ENCODE data around the gene FCHO1.
"Not testable (repeated sequence)": the region's sequence is repeated elsewhere in the genome, so short reads cannot be mapped to it uniquely, and the experiment has no call there.

FCHO1 gene

DNA sequence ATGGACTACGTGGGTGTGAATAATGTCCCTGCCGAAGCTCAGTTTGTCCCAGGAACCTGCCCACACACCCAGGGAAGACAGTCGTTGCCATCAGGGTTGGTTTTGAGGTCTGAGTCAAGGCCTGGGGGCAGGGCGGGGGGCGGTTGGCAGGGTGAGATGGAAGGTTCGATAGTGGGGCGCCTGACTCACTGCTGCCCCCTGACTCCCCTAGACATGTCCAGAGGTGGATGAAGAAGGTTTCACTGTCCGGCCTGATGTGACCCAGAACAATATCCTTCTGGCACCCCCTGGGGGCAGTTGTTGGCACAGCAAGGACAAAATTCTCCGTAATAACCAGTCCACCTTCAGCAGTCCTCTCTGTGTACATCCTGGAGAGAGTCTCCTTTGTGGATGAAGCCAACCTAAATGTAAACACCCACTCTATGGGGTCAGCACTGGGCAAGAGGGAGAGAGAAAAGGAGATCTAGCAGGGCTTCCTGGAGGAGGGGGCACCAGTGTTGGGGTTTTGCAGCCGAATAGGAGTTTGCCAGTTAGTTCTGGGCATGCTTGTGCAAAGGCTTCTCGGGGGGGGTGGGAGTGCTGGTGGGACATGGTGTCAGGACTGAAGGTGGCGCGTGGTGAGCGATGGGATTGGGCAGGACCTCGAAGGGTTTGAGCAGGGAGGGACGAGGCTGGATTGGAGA is 24.1 kb downstream of the FCHO1 start:
- Histone ChIP-seq H3K9me3 (replicated peaks in 1 of 11) (no peaks in the 10 kb centered on the region), H4K20me1 (peaks cover 0 to 56% (median 9%) of the 10 kb centered on the region in 11 experiments; a peak in 10 of 22 replicates), H3K4me1 (peaks cover 20 to 34% (median 25%) of the 10 kb centered on the region in 10 experiments), H3K4me3 (no peak overlapping the region), H3K27ac (0 out of 22 replicates have a peak overlapping the region, but pooled peaks of 2 of the 11 experiments have one; percentile 5 to 47), H3K9ac (peak overlapping the region in 2 of 11 experiments; percentile 33 to 37; a peak in 1 of 22 replicates), H3K4me2 (0 out of 22 replicates have a peak overlapping the region, but pooled peaks of 1 of the 11 experiments have one; percentile 29), H3K36me3 (peaks cover 44 to 79% (median 63%) of the 10 kb centered on the region in 11 experiments), H3K27me3 (no peaks in the 10 kb centered on the region)
- TF ChIP-seq Cebpa-rat (IDR thresholded peaks at IDR 0.05), result no peak

DNA sequence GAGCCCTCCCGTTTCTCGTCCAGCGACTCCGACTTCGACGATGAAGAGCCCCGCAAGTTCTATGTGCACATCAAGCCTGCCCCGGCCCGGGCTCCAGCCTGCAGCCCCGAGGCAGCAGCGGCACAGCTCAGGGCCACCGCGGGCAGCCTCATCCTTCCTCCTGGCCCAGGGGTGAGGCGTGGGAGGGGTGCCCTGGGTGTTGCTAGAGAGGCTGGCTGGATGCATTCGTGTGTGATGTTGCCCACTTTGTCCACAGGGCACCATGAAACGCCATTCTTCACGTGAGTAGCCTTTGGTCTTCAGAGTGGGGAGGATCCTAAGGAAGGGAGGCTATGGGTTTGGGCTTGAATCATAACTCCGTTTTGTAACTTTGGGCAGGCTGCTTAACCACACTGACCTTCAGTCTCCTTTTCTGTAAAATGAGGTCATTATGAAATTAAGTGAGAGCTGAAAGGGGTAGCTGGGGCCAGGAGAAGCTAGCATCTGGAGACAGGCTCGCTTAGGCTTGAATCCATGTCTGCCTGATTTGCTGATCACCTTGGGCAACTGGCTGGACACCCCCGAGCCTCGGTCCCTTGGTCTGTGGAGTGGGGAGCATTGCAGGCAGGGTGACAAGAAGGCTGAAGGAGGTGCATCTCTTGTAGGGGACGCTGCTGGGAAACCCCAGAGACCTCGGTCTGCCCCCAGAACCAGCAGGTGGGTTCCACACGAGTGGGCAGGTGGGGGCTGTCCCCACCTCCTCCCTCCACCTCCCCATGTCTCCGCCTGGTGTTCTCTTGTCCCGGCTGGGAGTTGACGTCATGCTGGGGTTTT is 24.9 kb downstream of the FCHO1 start:
- peak overlapping the region in 8 of 11 experiments; percentile 1 to 48 (median 30); a peak in 8 of 22 replicates for H3K27ac ChIP-seq
- peak overlapping the region in 9 of 11 experiments; percentile 26 to 58 (median 48); a peak in 14 of 22 replicates for H3K4me2 ChIP-seq
- no peak overlapping the region for H3K4me3 ChIP-seq

GRCh38 chr19:17777840-17778239 is 26.6 kb downstream of the FCHO1 start:
- H4K20me1 ChIP-seq, result peaks cover 0 to 58% (median 9%) of the 10 kb centered on the region in 11 experiments; a peak in 10 of 22 replicates
- not testable (repeated sequence) for H3K9ac ChIP-seq; H3K27me3 ChIP-seq; H3K4me3 ChIP-seq; H3K9me3 ChIP-seq (replicated peaks in 1 of 11); H3K27ac ChIP-seq; H3K4me2 ChIP-seq
- H3K4me1 ChIP-seq, result peaks cover 20 to 34% (median 25%) of the 10 kb centered on the region in 10 experiments
- peaks cover 35 to 79% (median 61%) of the 10 kb centered on the region in 11 experiments for H3K36me3 ChIP-seq

More for the DNA sequence above, 24.9 kb downstream of the FCHO1 start:
- H3K9ac ChIP-seq, result peak overlapping the region; percentile 11 to 44 (median 22); a peak in 13 of 22 replicates
- H3K4me1 ChIP-seq, result peaks cover 20 to 34% (median 25%) of the 10 kb centered on the region in 10 experiments
- no peak for TF ChIP-seq Cebpa-rat (IDR thresholded peaks at IDR 0.05)
- no peaks in the 10 kb centered on the region for H3K27me3 ChIP-seq
- H3K36me3 ChIP-seq, result peaks cover 36 to 79% (median 60%) of the 10 kb centered on the region in 11 experiments
- H3K9me3 ChIP-seq (replicated peaks in 1 of 11), result no peaks in the 10 kb centered on the region
- peaks cover 0 to 62% (median 9%) of the 10 kb centered on the region in 11 experiments; a peak in 10 of 22 replicates for H4K20me1 ChIP-seq

GRCh38 chr19:17778251-17778967 is 27.1 kb downstream of the FCHO1 start:
- H3K9ac ChIP-seq, result 0 out of 22 replicates have a peak overlapping the region, but pooled peaks of 1 of the 11 experiments have one; percentile 4
- no peak for TF ChIP-seq Cebpa-rat (IDR thresholded peaks at IDR 0.05)
- H4K20me1 ChIP-seq, result peaks cover 0 to 52% (median 9%) of the 10 kb centered on the region in 11 experiments; a peak in 10 of 22 replicates
- H3K4me2 ChIP-seq, result peak overlapping the region in 10 of 11 experiments; percentile 11 to 66 (median 44); a peak in 12 of 22 replicates
- H3K36me3 ChIP-seq, result peaks cover 34 to 78% (median 61%) of the 10 kb centered on the region in 11 experiments
- H3K4me1 ChIP-seq, result peaks cover 20 to 34% (median 25%) of the 10 kb centered on the region in 10 experiments
- H3K4me3 ChIP-seq, result no peak overlapping the region
- H3K27me3 ChIP-seq, result no peaks in the 10 kb centered on the region
- 0 out of 22 replicates have a peak, but pooled peaks cover 0 to 7% (median 0%) of the 10 kb centered on the region in 11 experiments for H3K9me3 ChIP-seq (replicated peaks in 1 of 11)
- peak overlapping the region in 6 of 11 experiments; percentile 3 to 30 (median 19); a peak in 4 of 22 replicates for H3K27ac ChIP-seq

DNA sequence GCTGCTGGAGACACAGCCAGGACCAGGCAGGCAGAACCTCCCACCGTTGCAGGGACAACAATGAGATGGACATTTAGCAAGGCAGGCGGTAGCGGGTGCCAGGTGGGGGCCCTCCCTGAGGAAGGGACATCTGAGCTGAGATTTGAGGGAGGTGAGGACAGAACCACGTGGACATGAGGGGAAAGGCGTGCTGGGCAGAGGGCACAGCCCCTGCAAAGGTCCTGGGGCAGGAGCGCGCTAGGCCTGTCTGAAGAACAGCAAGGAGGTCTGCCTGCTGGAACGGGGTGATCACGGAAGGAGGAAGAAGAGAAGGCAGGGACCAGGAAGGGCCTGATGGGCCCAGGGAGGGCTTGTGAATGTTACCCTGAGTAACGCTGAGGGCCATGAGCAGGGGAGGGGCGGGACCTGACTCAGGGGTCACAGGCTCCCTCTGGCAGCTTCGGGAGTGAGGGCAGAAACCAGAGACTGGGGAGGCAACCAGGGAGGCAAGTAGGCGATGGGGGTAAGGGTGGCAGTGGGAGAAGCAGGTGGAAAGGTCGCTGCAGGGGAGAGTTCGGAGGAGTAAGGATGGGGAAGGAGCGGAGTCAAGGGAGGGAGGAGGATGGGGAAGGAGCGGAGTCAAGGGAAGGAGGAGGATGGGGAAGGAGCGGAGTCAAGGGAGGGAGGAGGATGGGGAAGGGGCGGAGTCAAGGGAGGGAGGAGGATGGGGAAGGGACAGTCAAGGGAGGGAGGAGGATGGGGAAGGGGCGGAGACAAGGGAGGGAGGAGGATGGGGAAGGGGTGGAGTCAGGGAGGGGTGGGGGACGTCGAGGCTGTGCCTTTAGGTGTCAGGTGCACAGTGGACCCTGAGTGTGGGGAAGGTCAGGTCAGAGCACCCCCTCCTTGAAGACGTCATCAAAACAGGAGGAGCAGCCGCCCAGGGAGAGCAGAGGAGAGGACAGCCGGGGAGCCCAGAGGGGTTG is 28.0 kb downstream of the FCHO1 start:
- Histone ChIP-seq H3K27ac (peak overlapping the region in 6 of 11 experiments; percentile 3 to 32 (median 19); a peak in 7 of 22 replicates), H3K4me2 (peak overlapping the region in 10 of 11 experiments; percentile 11 to 66 (median 44); a peak in 14 of 22 replicates), H4K20me1 (peaks cover 0 to 50% (median 9%) of the 10 kb centered on the region in 11 experiments; a peak in 11 of 22 replicates), H3K4me1 (peaks cover 20 to 34% (median 27%) of the 10 kb centered on the region in 10 experiments), H3K36me3 (peaks cover 40 to 78% (median 64%) of the 10 kb centered on the region in 11 experiments), H3K9me3 (replicated peaks in 1 of 11) (0 out of 22 replicates have a peak, but pooled peaks cover 0 to 7% (median 0%) of the 10 kb centered on the region in 11 experiments), H3K27me3 (no peaks in the 10 kb centered on the region), H3K4me3 (no peak overlapping the region), H3K9ac (peak overlapping the region in 1 of 11 experiments; percentile 4; a peak in 1 of 22 replicates)
- no peak for TF ChIP-seq Cebpa-rat (IDR thresholded peaks at IDR 0.05)

DNA sequence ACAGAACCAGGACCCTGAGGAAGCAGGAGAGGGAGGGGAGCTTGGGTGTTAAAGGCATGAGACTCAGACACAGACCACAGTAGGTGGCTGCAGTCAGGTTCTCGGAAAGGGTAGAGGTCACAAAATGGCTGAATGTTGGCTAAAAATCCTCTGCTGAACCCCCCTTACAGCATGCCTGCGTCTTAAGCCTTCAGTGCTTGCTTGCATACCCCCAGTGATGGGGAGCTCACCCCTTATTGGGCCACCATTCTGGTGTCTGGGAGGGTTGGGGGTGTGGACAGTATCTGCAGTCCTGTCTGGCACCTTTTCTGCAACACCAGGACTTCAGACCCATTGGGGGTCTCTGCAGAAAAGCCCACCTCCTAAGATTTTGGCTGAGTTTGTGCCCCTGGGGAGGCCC is 29.5 kb downstream of the FCHO1 start:
- H3K4me2 ChIP-seq, result no peak overlapping the region
- peaks cover 19 to 32% (median 26%) of the 10 kb centered on the region in 10 experiments for H3K4me1 ChIP-seq
- H3K4me3 ChIP-seq, result no peak overlapping the region
- TF ChIP-seq Cebpa-rat (IDR thresholded peaks at IDR 0.05), result no peak
- H3K36me3 ChIP-seq, result peaks cover 37 to 77% (median 66%) of the 10 kb centered on the region in 11 experiments
- no peaks in the 10 kb centered on the region for H3K27me3 ChIP-seq
- H3K9me3 ChIP-seq (replicated peaks in 1 of 11), result 0 out of 22 replicates have a peak, but pooled peaks cover 0 to 7% (median 0%) of the 10 kb centered on the region in 11 experiments
- H3K9ac ChIP-seq, result no peak overlapping the region
- H4K20me1 ChIP-seq, result peaks cover 0 to 40% (median 7%) of the 10 kb centered on the region in 11 experiments; a peak in 13 of 22 replicates
- no peak overlapping the region for H3K27ac ChIP-seq

DNA sequence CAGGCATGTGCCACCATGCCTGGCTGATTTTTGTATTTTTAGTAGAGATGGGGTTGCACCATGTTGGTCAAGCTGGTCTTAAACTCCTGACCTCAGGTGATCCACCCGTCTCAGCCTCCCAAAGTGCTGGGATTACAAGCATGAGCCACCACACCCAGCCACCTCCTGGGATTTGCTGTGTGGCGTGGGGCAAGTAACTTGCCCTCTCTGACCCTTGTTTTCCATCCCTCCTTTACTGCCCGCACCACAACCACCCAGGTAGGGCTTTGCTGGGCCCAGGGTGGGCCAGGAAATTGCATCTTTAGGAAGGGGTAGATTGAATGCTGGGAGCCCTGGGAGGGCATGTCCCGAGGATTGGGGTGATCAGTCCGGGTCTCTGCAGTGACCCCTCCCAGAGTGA is 32.4 kb downstream of the FCHO1 start:
- not testable (repeated sequence) for H3K4me3 ChIP-seq; H3K9me3 ChIP-seq (replicated peaks in 1 of 11)
- H3K36me3 ChIP-seq, result peaks cover 48 to 80% (median 72%) of the 10 kb centered on the region in 11 experiments

More for the DNA sequence above, 32.4 kb downstream of the FCHO1 start:
- H4K20me1 ChIP-seq, result peaks cover 0 to 26% (median 4%) of the 10 kb centered on the region in 11 experiments; a peak in 10 of 22 replicates
- H3K4me1 ChIP-seq, result peaks cover 5 to 16% (median 10%) of the 10 kb centered on the region in 10 experiments; a peak in 18 of 20 replicates
- H3K27me3 ChIP-seq, H3K9ac ChIP-seq, H3K27ac ChIP-seq, H3K4me2 ChIP-seq: not testable (repeated sequence)

Measured in BLaER1 treated with 17β-estradiol and CSF1 and Interleukin-3, amounts not matched to agents 10 nM and 100 nM (cell line).